NCI-H1105 (cell line): Measurements from ENCODE around the gene PRKAR1B.
"Not testable (repeated sequence)": the region's sequence is repeated elsewhere in the genome, so short reads cannot be mapped to it uniquely, and the experiment has no call there.

Experiments used
- DNase-seq: peaks from one replicate; lab custom pipeline; 2025; lab: John Stamatoyannopoulos, UW

Gene PRKAR1B

DNA sequence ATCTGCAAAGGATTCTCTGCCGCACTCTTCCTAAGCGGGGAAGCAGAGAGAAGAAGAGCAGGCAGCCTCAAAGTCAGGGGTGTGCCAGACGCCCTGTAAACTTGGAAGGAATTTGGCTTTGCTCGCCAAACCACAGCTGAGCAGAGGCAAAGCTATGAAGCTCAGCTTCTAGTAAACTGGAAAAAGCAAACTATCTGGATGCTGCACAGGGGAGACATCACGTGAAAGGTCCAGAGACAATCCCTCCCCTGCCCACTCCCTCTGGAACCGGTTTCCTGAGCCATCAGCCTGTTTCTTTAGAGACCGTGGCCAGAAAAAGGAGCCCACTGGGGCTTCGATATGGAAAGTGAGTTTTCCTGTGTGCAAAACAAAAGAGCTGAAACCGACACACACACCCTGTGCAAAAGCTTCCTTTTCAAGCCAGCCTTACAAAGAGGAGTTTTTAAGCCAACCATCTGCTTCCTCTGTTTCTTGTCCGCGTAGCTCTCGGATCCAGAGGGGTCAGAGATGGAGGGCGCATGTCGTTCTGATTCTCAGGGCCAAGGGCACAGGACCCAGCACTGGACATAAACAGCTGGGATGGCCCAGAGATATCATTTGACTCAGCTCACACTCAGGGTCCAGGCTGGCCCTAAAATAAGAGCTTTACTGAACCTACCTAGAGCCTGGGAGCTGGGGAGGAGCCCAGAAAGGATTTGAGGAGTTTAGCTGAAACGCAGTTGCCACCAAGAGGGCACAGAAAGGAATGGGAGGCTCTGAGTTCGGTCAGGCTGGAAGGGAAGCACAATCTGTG, 58.7 kb downstream of the PRKAR1B start:
- no peak for DNase-seq

DNA sequence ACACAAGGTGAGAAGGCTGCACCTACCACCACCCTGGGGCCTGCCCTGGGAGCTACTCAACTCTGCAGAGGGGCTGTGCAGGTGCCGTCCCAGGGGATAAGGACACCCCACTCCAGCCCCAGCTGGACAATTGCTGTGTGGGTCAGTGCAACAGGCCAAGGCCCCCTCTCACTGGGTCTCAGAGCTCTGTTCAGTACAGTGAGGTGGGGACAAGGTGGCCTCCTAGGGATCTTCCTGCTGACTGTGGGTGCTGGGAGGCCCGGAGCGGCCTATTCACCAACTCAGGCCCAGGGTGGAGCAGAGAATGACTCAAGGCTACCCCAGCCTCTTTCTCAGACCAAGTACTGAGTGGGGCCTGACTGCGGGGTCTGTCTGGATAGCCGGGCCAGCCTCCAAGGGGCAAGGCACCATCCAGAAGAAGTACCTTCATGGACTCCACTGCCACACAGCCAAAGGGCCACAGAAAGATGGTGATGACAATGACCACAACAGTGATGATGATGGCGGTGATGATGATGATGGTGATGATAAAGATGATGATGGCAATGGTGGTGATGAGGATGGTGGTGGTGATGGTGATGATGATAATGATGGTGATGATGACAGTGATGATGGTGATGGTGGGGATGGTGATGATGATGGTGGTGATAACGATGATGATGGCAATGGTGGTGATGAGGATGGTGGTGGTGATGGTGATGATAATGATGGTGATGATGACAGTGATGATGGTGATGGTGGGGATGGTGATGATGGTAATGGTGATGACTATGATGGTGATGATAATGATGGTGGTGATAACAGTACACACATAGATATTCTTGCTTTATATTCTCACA, 60.4 kb downstream of the PRKAR1B start:
- no peak for DNase-seq

DNA sequence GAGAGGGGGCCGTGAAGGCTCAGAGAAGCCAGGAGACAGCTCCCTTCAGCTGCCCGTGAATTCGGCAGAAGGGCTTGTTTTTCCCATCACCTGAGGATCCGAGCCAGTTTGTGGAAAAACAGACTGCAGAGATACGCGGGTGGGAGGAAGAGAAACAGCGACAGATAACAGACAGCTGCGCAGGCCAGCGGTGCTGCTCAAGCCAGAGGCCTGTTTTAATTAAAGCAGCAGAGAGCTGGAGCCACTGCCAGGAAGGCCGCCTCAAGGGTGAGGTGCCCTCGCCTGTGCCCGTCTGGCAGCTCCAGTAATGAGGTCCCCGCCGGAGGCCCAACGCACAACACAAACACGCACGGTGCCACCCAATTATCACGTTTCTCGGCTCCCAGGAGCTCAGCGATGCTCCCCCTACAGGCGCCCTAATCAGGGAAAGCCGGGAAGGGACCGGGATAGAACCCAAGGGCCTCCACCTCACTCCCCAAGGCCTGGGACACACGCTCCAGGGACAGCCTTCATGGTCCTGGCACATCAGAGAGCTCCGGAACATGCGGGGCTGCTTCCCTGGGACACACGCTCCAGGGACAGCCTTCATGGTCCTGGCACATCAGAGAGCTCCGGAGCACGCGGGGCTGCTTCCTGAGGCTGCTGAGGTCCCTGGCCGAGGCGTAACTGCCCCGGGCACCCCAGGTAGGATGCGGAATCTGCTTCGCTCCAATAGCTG, 61.2 kb downstream of the PRKAR1B start:
- no peak for DNase-seq

DNA sequence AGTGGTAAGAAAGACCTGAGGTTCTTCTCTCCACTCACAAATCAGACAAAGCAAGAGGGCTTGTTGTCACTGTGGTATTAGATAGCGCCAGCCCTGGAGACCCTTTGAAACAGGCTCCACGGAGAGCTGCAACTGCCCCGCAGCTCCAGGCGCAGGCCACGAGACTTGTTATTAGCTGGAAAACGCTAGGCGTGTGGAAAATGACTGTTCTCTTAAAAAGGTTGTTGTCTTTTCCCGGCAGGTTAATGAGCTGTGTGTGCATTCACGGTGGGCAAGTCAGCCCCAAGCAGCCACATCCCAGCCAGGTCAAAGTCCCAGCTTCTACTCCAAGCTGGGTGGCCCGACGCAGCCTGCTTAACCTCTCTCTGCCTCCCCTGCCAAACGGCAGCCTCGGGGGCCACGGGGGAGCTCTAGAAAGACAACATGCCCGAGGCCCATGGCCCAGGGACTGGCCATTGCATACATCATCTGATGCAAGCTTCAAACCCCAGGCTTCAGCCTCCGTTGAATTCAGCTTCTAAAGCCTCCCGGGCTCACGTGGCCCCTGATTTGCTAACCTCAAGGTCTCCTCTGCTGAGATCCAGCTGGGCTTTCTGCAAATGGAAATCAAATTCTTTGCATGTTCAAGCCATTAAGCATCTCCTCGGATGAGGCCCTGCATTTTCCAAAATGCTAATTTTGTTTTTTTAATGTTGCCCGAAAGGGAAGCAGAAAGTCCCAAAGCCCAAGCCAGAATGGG, 61.9 kb downstream of the PRKAR1B start:
- DNase-seq = no peak

DNA sequence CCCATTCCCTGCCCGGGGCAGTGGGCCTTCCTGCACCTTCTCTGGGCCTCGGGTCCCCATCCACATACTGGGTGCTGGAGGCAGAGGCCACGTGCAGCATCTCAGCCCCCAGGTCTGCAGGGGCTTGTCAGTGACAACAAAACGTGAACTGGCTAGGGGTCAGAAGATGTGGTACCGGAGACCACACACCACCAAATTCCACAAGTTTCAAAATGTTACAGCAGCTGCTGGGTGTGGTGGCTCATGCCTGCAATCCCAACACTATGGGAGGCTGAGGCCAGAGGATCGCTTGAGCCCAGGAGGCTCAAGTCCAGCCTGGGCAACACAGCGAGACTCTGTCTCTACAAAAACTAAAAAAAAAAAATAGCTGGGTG, 62.7 kb downstream of the PRKAR1B start:
- no peak for DNase-seq

DNA sequence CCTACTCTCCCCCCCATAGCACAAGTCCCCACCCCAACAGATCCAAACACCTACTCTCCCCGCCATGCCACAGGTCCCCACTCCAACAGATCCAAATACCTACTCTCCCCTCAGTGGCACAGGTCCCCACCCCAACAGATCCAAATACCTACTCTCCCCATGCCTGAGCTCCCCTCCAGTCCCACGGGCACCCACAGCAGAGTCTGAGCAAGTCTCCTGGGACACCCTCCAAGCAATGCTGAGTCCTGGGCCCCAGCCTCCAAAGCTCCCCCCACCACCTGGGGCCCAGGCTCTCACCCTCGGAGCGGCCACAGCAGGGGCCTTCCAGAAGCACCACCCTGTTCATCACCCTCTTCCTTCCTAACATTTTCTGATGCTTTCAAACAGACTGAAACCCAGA, 64.5 kb downstream of the PRKAR1B start:
- no peak for DNase-seq

DNA sequence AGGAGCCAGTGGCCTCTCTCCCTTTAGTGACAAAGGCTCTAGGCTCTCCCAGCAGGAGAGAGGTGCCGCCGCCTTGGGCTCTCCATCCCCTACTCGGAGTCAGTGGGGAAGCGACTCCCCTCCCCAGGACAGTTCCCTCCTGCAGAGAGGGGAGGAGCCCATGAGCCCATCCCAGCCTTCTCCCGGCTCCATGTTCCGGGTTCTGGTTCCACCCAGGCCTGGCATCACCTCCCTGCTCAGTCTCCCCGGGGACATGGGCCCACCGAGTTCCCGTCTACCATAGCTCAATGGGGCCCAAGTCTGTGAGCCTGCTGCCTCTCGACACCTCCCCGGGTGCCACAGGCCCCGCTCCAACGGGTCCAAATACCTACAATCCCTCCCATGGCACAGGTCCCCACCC, 67.1 kb downstream of the PRKAR1B start:
- no peak for DNase-seq

DNA sequence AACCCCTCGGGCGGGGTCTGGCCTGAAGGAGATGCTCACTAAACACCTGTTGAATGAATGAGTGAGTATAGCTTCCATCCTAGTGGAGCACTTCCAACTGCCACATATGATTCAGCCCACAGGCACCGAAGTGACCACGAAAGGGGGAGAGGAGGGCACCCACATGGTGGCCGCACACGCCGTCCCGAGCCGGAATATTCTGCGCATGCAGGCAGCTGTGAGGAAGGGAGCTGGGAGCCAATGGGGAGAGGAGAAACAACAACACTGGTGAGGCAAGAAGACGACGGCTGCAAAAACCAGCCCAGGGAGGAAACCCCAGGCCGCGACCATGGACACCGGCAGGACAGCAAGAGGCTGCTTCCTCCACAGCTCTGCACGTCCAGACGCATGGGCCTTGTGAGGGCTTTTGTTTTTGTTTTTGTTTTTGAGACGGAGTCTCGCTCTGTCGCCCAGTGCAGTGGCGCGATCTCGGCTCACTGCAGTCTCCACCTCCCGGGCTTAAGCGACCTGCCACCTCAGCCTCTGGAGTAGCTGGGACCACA, 67.7 kb downstream of the PRKAR1B start:
- no peak for DNase-seq

DNA sequence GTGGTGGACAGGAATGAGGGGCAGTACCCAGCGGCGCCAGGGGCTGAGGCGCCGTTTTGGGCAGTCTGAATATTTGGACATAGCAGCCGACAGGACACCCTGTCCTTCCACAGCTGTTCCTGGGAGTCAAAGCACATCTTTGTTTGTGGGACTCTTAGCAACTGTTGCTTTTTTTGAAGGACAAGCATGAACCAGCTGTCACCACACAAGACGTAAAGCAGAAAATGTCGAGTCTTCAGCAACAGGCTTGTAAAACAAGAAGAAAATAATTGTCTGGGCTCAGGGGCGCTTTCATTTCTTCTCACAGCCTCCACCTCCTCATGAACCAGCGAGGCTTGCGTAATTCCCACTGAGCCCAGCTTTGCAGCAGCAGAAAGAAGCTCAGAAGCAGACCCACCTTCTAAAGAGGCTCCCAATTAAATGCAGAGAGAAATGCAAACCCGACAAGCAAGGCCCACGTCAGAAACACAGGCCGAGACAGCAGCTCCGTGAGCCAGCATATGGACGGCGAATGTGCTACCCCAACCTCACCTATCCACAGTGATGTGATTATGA, 69.4 kb downstream of the PRKAR1B start:
- no peak for DNase-seq

DNA sequence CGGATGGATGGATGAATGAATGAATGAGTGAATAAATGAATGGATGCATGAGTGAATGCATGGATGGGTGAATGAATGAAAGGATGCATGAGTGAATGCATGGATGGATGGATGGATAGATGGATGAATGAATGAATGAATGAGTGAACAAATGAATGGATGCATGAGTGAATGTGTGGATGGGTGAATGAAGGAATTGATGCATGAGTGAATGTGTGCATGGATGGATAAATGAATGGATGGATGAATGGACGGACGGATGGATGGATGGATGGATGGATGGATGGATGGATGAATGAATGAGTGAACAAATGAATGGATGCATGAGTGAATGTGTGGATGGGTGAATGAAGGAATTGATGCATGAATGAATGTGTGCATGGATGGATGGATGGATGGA, 70.1 kb downstream of the PRKAR1B start:
- not testable (repeated sequence) for DNase-seq

DNA sequence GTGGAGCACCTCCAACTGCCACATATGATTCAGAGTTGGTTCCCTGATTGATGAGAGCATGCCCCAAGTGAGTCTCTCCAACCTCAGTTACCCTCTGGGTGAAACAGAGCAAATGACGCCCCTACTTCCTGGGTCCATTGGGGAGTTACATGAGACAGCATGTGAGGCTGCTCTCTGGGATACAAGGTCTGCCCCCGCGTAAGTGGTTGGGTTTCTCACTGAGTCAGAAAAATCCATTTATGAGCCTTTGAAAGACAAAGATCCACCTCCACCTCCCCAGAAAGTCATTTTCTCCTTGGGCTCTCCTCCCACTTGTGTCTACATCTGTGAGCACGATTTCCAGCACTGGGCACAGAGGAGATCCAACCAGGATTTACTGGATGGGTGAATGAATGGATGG, 71.3 kb downstream of the PRKAR1B start:
- DNase-seq = no peak

DNA sequence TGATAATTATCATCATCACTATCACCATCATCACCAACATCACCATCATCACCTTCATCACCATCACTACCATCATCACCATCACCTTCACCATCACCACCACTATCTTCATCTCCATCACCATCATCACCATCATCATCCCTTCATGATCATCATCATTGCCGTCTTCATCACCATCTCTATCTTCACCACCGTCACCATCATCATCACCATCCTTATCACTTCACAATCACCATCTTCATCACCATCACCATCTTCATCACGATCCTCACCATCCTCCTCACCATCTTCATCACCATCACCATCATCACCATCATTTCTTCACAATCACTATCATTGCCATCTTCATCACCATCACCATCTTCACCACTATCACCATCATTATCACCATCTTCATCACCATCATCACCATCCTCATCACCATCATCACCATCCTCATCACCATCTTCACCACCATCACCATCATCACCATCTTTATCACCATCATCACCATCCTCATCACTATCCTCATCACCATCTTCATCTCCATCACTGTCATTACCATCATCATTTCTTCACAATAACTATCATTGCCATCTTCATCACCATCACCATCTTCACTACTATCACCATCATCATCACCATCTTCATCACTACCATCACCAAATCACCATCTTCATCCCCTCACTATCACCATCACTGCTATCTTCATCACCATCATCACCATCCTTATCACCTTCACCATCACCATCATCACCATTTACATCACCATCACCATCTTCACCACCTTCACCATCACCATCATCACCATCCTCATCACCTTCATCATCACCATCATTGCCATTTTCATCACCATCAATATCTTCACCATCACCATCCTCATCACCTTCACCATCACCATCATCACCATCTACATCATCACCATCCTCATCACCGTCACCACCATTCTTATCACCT, 73.0 kb downstream of the PRKAR1B start:
- no peak for DNase-seq

DNA sequence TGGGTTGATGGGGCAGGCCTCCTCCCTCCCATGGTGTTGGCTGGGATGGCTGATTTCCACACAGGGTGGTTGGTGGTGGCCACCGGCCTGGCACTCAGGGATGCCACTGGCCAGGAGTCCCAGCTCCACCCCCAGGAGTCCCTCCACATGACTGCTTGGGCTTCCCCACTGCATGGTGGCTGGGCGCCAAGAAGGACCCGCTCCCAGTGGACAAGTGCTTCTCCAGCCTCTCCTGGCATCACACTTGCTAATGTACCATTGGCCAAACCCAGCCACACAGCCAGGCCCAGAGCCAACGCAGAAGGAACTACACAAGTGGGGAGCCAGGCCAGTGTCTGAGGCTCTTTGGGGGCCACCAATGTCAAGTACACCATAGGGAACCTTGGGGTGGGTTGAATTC, 74.2 kb downstream of the PRKAR1B start:
- no peak for DNase-seq

DNA sequence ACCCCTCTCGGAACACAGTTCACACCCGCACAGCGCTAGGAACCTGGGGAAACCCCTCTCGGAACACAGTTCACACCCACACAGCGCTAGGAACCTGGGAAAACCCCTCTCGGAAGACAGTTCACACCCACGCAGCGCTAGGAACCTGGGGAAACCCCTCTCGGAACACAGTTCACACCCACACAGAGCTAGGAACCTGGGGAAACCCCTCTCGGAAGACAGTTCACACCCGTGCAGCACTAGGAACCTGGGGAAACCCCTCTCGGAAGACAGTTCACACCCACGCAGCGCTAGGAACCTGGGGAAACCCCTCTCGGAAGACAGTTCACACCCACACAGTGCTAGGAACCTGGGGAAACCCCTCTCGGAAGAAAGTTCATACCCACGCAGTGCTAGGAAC, 74.9 kb downstream of the PRKAR1B start:
- not testable (repeated sequence) for DNase-seq

DNA sequence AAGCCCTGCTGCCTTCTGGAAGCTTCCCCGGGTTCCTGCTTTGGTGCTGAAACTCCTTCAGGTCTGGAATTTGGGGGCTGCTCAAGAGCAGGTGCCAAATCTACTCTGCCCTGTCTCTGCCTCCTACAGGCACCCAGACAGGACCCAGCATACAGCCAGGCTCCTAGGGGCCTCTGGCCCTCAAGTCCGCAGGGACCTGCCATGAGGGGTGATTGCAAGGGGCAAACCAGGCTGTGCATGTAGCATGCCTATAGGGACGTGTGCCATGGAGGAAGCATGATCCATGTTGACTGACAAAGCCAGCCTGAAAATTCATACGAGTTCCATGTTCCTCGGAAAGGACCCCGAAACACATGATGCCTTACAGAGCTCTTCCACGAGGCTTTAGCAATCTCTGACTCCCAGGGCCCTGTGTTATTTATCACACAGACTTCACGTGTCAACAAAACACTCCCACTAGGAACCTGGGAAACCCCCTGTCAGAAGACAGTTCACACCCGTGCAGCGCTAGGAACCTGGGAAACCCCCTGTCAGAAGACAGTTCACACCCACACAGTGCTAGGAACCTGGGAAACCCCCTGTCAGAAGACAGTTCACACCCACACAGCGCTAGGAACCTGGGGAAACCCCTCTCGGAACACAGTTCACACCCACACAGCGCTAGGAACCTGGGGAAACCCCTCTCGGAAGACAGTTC, 75.9 kb downstream of the PRKAR1B start:
- DNase-seq = no peak

DNA sequence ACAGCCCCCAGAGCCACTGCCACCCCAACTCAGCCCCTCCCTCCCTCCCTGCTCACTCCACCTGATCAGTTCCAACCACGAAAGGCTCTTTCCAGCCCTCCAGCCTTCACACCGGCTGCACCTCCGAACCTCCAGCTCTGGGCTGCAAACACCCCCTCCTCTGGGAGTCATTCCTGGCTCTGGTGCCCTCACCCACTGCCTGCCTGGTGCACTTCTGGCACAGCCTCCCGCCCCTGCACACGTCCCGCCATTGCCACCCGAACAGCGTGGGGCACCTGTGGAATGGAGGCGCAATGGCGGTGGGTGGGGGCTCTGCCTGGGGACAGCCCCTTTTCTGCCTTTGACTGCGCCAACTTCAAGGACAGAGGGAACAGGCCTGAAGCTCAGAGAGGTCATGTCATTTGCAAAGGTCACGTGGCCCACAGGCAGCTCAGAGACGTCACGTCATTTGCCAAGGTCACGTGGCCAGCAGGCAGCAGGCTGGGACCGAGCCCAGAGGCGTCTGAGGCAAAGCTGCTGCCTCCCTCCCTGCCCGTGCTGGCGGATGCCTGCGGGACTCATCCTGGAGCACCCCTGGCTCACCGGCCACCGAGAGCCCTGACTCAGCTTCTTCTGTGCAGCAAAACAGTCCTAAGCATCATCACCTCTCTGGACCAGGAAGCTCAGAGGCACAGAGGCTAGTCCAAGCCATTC, 76.6 kb downstream of the PRKAR1B start:
- no peak for DNase-seq

DNA sequence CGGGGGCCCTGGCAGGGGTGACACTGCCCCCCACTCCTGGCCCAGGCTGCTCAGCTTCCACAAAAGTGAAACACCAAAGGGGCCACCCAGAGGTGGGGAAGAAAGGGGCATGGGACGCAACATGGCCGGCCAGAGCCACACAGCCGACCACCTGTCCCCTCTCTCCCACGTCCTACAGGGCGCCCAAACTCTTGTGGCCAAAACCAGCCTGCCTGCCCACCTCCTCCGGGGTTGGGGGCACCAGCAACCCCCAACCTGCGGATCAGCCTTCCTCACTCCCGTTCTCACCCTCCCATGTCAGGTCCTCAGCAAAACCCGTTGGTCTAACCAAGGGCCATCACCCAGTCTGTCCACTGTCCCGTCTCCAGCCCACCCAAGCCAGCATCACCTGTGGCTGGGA, 80.1 kb downstream of the PRKAR1B start:
- DNase-seq = no peak

DNA sequence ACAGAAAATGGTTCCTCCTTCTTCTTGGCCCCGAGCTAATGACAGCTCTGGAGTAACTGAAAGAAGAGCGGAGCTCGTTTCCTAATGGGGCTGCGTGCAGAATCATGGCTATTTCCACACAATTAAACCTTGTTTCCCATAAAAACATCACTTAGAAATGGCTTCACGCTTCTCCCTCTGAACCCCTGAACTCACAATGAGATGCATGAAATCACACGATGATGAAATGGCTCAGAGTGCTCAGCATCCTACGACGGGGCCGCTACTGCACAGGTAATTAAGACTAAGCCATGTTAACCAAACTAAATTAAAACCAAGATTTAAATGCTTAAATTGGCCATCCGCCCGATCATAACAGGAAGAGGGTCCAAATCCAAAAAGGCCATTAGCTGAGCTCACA, 80.6 kb downstream of the PRKAR1B start:
- DNase-seq = no peak

DNA sequence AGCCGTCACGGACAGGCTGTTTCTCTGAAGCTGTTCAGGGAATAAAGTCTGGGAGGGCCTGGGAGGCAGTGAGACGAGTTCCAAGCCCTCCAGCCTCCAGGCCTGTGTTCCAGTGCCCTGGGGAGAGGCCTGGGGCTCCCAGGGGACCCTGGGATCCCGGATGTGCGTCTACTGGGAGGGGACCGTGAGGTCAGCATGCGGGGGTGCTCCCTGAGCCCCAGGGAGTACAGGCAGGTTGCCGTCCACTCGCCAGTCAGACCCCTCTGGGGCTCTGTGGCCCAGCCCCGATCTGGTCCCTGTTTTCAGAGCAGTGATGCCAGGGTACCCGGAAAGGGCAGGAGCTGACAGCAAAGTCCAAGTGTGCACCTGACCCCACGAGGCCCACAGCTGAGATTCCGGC, 81.5 kb downstream of the PRKAR1B start:
- DNase-seq = no peak
